GM12891 (cell line): ENCODE data around the gene SLC12A6.

Experiments
- POLR2A ChIP-seq: IDR thresholded peaks from 2 replicates; pipeline ENCODE4 v1.6.1; 2011; ENCODE audit warnings: low read depth, low read length, control low read depth
- POLR2AphosphoS5 ChIP-seq: IDR thresholded peaks from 2 replicates; pipeline ENCODE4 v1.6.1; 2011; ENCODE audit warnings: low read depth, low read length, control low read depth
- SPI1 ChIP-seq: IDR thresholded peaks from 2 replicates; pipeline ENCODE4 v1.6.1; 2011; ENCODE audit warnings: low read depth, low read length, control low read depth
- TAF1 ChIP-seq: IDR thresholded peaks from 2 replicates; pipeline ENCODE4 v1.6.1; 2011; ENCODE audit warnings: low read depth, low read length, control low read depth

DNA sequence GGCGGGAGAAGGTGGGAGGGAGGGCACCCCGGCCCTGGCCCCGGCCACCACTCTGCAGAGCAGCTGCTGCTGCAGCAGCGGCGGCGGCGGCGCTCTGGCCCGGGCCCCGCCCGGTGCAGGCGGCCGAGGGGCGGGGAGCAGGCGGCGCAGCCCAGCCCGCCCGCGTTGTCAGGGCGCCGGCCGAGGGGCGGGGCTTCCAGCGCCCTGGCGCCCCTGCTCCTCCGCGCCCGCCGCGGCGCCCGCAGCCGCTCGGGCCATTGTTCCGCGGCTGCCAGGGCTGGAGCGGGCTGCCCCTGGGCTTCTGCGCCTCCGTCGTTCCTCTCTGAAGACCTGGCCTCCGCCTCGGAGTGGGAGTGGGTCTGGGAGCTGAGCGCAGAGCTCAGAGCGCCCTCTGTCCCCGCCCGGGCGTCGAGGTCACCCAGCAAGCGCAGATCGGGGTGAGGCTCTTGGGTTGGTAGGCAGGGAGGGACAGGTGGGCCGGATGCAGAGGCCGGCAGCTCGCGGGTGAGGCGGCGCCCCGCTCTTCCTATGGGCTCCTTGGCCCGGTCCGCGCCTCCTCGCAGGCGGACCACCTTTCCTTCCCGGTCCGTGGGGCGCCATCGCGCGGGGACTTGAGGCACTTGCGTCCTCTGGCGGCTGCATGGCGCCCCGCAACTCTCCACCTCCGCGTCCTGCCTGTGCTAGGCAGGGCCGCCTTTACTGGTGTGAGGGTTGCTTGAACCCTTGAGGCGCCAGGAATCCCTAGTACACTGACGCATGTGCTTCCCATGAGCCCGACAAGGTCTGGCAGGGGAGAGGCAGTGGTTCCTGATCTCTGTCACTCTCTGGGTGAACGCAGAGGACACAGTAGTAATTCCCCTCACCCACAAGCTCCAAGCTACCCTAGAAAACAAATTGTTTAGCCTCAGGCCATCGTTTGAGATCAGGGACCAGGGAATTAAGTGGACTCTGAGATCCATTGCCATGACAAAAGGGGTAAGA, 29.8 kb upstream of the SLC12A6 start, which contains the start of gene LPCAT4:
- TF ChIP-seq POLR2AphosphoS5 (no peak; the same call in 1 of the 2 replicates), POLR2A (peak; percentile 62), TAF1 (no peak), SPI1 (no peak)
